Stomach smooth muscle (tissue), 2 donors: Measurements from ENCODE around the gene KNCN.

Experiments used
- H3K27ac ChIP-seq: one replicate; pipeline ENCODE4 v1.7.0; 2013; ENCODE audit warnings: mild to moderate bottlenecking, low read length, inconsistent platforms
- H3K27me3 ChIP-seq, 2 donors: one replicate each; pipeline ENCODE4 v1.7.0; 2013; ENCODE audit warnings: low read length in 2 of 2; ENCODE audit not compliant: insufficient read depth in 2 of 2, control insufficient read depth in 1 of 2
- H3K36me3 ChIP-seq, 2 donors: one replicate each; pipeline ENCODE4 v1.7.0; 2013; ENCODE audit warnings: low read length in 2 of 2; ENCODE audit not compliant: control insufficient read depth in 2 of 2, insufficient read depth in 2 of 2
- H3K4me1 ChIP-seq: one replicate; pipeline ENCODE4 v1.7.0; 2013; ENCODE audit warnings: low read length; ENCODE audit not compliant: control insufficient read depth, insufficient read depth
- H3K4me3 ChIP-seq, 2 donors: one replicate each; pipeline ENCODE4 v1.7.0; 2013; ENCODE audit warnings: low read length in 2 of 2
- H3K9ac ChIP-seq, 2 donors: one replicate each; pipeline ENCODE4 v1.7.0; 2013; ENCODE audit warnings: low read length in 2 of 2, mild to moderate bottlenecking in 1 of 2
- H3K9me3 ChIP-seq, 2 donors: one replicate each; pipeline ENCODE4 v1.7.0; 2013; ENCODE audit warnings: low read length in 2 of 2; ENCODE audit not compliant: control insufficient read depth in 2 of 2
- donor health status: healthy.
- donor health status: Pancreatic carcinoma.

The KNCN gene

DNA sequence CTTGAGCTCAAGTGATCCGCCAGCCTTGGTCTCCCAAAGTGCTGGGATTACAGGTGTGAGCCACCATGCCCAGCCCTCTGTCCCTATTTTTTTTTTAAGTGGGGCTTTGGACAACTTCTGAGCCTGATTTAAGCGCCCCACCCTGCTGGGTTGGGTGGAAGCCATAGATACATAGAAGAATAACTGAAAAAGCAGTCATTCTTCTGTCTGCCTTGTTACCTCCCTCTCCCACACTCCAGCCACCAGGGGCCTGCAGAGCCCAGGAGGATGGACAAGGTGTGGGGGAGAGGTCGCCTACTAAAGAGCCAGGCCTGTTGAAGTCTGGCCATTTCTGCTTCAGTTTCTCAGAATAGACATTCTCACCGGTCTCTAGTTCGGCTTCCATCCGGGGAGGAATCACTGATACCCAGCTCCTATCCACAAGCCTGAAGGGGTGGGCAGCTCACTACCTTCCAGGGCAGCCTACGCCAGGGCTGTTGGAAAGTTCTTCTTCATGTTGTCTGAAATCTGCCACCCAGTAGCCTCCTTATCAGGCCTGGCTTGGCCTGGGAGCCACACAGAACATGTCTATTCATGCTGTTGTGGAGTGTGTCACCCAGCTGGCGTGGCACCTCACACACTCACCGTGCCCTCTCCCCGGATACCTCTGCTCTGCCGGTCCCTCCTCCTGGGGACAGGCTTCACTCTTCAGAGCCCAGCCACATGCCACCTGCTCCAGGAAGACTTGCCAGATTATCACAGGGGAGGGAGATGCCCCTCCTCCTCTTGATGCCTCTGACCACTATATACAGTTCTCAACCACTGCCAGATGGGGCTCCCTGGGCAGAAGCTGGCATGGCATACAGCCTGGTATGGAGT lies 27.7 kb downstream of the KNCN start:
- H3K27ac ChIP-seq, result no peak overlapping the region
- no peaks in the 10 kb centered on the region for H3K36me3 ChIP-seq
- H3K27me3 ChIP-seq, result peaks cover 12 to 21% of the 10 kb centered on the region in 2 donors
- H3K4me3 ChIP-seq, result no peak overlapping the region
- no peak overlapping the region for H3K9ac ChIP-seq
- H3K4me1 ChIP-seq, result peaks cover 5% of the 10 kb centered on the region
- no peaks in the 10 kb centered on the region for H3K9me3 ChIP-seq

DNA sequence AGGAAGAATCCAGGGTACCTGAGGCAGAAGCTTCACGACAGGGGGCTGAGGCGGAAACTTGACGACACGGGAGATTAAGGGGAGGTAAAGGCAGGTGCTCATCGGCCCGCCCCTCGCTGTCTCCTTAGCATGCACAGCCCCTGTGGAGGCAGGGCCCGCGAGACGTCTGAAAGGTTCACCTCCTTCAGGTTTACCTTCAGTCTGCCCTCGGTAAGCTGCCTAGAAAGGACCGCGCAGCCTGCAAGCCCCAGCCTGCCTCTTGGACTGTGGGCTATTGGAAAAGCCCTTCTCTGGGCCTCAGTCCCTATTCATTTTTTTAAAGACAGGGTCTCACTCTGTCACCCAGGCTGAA lies 28.5 kb downstream of the KNCN start:
- H3K27me3 ChIP-seq, result peaks cover 12 to 19% of the 10 kb centered on the region in 2 donors
- H3K4me3 ChIP-seq, result no peak overlapping the region
- H3K9me3 ChIP-seq, result no peaks in the 10 kb centered on the region
- no peak overlapping the region for H3K27ac ChIP-seq
- H3K36me3 ChIP-seq, result no peaks in the 10 kb centered on the region
- no peak overlapping the region for H3K9ac ChIP-seq
- H3K4me1 ChIP-seq, result peaks cover 5% of the 10 kb centered on the region

- no peaks in the 10 kb centered on the region for H3K36me3 ChIP-seq
- H3K27me3 ChIP-seq, result peaks cover 11 to 15% of the 10 kb centered on the region in 2 donors
- H3K9me3 ChIP-seq, result no peaks in the 10 kb centered on the region
- H3K9ac ChIP-seq, result no peak overlapping the region
- H3K27ac ChIP-seq, result no peak overlapping the region
- no peak overlapping the region for H3K4me3 ChIP-seq
- peaks cover 3% of the 10 kb centered on the region for H3K4me1 ChIP-seq
These were observed 29.1 kb downstream of the KNCN start for GRCh38 chr1:46522184-46522968.

GRCh38 chr1:46521414-46521813 lies 30.0 kb downstream of the KNCN start:
- no peak overlapping the region for H3K4me3 ChIP-seq
- H3K9ac ChIP-seq, result no peak overlapping the region
- H3K4me1 ChIP-seq, result peaks cover 3% of the 10 kb centered on the region
- H3K36me3 ChIP-seq, result no peaks in the 10 kb centered on the region
- no peaks in the 10 kb centered on the region for H3K9me3 ChIP-seq
- no peak overlapping the region for H3K27ac ChIP-seq
- peaks cover 7 to 21% of the 10 kb centered on the region in 2 donors for H3K27me3 ChIP-seq

- H3K9me3 ChIP-seq, result no peaks in the 10 kb centered on the region
- peaks cover 3% of the 10 kb centered on the region for H3K4me1 ChIP-seq
- no peaks in the 10 kb centered on the region for H3K36me3 ChIP-seq
- peaks cover 5 to 21% of the 10 kb centered on the region in 2 donors for H3K27me3 ChIP-seq
- no peak overlapping the region for H3K27ac ChIP-seq
- no peak overlapping the region for H3K4me3 ChIP-seq
- H3K9ac ChIP-seq, result no peak overlapping the region
These were observed 31.2 kb downstream of the KNCN start for GRCh38 chr1:46520063-46520911.

- Histone ChIP-seq H3K27ac (no peak overlapping the region), H3K9me3 (no peaks in the 10 kb centered on the region), H3K36me3 (no peaks in the 10 kb centered on the region), H3K27me3 (peaks cover 5 to 18% of the 10 kb centered on the region in 2 donors), H3K9ac (no peak overlapping the region), H3K4me1 (peaks cover 3% of the 10 kb centered on the region), H3K4me3 (no peak overlapping the region)
These were observed 32.2 kb downstream of the KNCN start for GRCh38 chr1:46519209-46519608.

- peaks cover 3% of the 10 kb centered on the region for H3K4me1 ChIP-seq
- no peak overlapping the region for H3K9ac ChIP-seq
- H3K4me3 ChIP-seq, result no peak overlapping the region
- no peaks in the 10 kb centered on the region for H3K36me3 ChIP-seq
- no peak overlapping the region for H3K27ac ChIP-seq
- H3K9me3 ChIP-seq, result no peaks in the 10 kb centered on the region
- H3K27me3 ChIP-seq, result peaks cover 5 to 18% of the 10 kb centered on the region in 2 donors
These were observed 33.4 kb downstream of the KNCN start for GRCh38 chr1:46517932-46518498.

GRCh38 chr1:46517010-46517600 lies 34.3 kb downstream of the KNCN start:
- no peaks in the 10 kb centered on the region for H3K9me3 ChIP-seq
- no peaks in the 10 kb centered on the region for H3K4me1 ChIP-seq
- H3K27ac ChIP-seq, result no peak overlapping the region
- H3K9ac ChIP-seq, result no peak overlapping the region
- peaks cover 5 to 18% of the 10 kb centered on the region in 2 donors for H3K27me3 ChIP-seq
- no peaks in the 10 kb centered on the region for H3K36me3 ChIP-seq
- no peak overlapping the region for H3K4me3 ChIP-seq

GRCh38 chr1:46516200-46516950 lies 35.1 kb downstream of the KNCN start:
- H3K27ac ChIP-seq, result no peak overlapping the region
- no peaks in the 10 kb centered on the region for H3K4me1 ChIP-seq
- H3K36me3 ChIP-seq, result no peaks in the 10 kb centered on the region
- no peak overlapping the region for H3K9ac ChIP-seq
- no peaks in the 10 kb centered on the region for H3K9me3 ChIP-seq
- H3K27me3 ChIP-seq, result peaks cover 7 to 20% of the 10 kb centered on the region in 2 donors
- H3K4me3 ChIP-seq, result no peak overlapping the region
